Measurements from ENCODE around the gene ABCA9. TPM values are rescaled to one million over a fixed set of nuclear protein-coding genes. Genes with fewer than 3 reads are reported as not detected.

The ABCA9 gene
- polyA plus RNA-seq, 3 donors = 0.02 to 0.49 TPM; not detected in 1

DNA sequence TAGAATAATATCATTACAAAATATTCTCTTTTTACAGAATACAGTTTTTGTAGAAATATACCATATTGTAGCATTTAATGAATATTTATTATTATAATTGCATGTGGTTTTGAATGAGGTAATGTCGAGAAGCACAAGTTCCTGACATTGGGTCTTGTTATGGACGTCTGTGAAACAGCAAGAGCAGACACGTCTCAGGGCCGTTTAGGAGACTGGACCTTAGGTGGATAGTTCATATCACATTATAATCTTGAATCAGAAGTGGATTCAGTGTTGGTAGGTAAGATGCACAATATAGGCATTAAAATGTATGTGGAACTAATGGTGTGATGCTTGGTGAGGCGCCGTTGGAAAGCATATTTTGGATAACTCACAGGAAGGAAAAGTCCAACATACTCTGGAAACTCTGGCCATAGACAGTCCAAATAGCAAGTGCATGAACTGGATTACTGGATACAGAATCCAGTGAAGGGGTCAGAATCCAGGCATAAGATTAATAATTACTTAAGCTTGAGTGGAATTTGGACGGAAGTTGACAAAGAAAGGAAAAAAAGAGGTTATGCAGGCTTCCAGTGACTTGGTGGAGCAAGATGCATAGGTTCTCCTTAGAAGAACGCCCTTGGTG is 122.7 kb downstream of the ABCA9 start:
- Histone ChIP-seq H4K20me1 (ENCODE audit: insufficient read depth, low read length) (no peaks in the 10 kb centered on the region), H2AFZ (ENCODE audit: insufficient read depth, low read depth, low read length, poor library complexity, severe bottlenecking) (no peak overlapping the region), H3K9me3 (replicated peaks in 1 of 2; ENCODE audit: control insufficient read depth in 1 of 2, insufficient read depth in 1 of 2, low read length in 2 of 2) (no peaks in the 10 kb centered on the region), H3K27ac (ENCODE audit: low read depth in 1 of 2, low read length in 2 of 2) (no peak overlapping the region), H3K9ac (ENCODE audit: insufficient read depth, low read length, poor library complexity, severe bottlenecking) (no peak overlapping the region), H3K27me3 (ENCODE audit: control insufficient read depth in 2 of 2, insufficient read depth in 2 of 2, low read length in 2 of 2) (no peaks in the 10 kb centered on the region), H3K4me3 (replicated peaks in 1 of 3; ENCODE audit: low read depth in 2 of 3, low read length in 3 of 3) (no peak overlapping the region), H3K36me3 (replicated peaks in 1 of 2; ENCODE audit: control insufficient read depth in 1 of 2, insufficient read depth in 2 of 2, low read length in 2 of 2) (no peaks in the 10 kb centered on the region), H3K79me2 (ENCODE audit: insufficient read depth, low read length) (no peaks in the 10 kb centered on the region), H3K4me2 (replicated peaks; ENCODE audit: extremely low read depth, low read length, poor library complexity, severe bottlenecking) (no peak overlapping the region), H3K4me1 (ENCODE audit: control insufficient read depth in 1 of 2, insufficient read depth in 2 of 2, low read length in 2 of 2) (peaks cover 4 to 7% of the 10 kb centered on the region in 2 donors)
- 67% methylated on average over 3 of the region's 8 CpGs for WGBS (ENCODE audit: insufficient coverage)
- Mint-ChIP-seq H3K4me1 (peaks cover 11% of the 10 kb centered on the region), H3K27ac (no peak overlapping the region), H3K27me3 (ENCODE audit: low read depth in 3 of 3) (peaks cover 0 to 1% (median 0%) of the 10 kb centered on the region in 3 donors), H3K4me3 (no peak overlapping the region), H3K9me3 (no peaks in the 10 kb centered on the region), H3K36me3 (no peaks in the 10 kb centered on the region)
- TF ChIP-seq, protein P1, sequence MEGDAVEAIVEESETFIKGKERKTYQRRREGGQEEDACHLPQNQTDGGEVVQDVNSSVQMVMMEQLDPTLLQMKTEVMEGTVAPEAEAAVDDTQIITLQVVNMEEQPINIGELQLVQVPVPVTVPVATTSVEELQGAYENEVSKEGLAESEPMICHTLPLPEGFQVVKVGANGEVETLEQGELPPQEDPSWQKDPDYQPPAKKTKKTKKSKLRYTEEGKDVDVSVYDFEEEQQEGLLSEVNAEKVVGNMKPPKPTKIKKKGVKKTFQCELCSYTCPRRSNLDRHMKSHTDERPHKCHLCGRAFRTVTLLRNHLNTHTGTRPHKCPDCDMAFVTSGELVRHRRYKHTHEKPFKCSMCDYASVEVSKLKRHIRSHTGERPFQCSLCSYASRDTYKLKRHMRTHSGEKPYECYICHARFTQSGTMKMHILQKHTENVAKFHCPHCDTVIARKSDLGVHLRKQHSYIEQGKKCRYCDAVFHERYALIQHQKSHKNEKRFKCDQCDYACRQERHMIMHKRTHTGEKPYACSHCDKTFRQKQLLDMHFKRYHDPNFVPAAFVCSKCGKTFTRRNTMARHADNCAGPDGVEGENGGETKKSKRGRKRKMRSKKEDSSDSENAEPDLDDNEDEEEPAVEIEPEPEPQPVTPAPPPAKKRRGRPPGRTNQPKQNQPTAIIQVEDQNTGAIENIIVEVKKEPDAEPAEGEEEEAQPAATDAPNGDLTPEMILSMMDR (IDR thresholded peaks at IDR 0.05) = no peak
- intact Hi-C loops (cut with micrococcal nuclease) = no loop called here
- DNase-seq = no peak

DNA sequence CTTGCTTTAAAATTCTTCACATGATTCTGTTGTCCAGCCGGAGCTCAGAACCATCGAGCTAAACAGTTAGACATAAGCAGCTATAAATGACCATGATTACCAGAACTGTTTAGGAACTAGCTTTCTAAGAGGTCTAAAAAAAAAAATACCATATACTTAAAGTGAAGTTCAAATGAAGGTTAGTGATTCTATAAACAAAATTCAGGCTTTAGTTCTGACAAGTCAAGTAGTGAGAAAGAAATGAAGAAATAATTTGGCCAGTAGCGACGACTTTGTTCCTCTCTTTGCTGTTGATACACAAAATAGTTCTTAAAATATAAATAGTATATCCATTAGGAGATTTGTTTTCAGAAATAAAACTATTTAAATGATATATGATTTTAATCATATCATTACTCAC is 133.2 kb downstream of the ABCA9 start:
- TF ChIP-seq, protein P1 (IDR thresholded peaks at IDR 0.05) = no peak
- Mint-ChIP-seq H3K36me3 (no peaks in the 10 kb centered on the region), H3K9me3 (peaks cover 0 to 5% (median 0%) of the 10 kb centered on the region in 7 donors), H3K4me1 (peaks cover 4% of the 10 kb centered on the region), H3K4me3 (no peak overlapping the region), H3K27me3 (ENCODE audit: low read depth in 3 of 3) (peaks cover 0 to 4% (median 0%) of the 10 kb centered on the region in 3 donors), H3K27ac (no peak overlapping the region)
- no peaks in the 10 kb centered on the region for H3K9me3 ChIP-seq (replicated peaks in 1 of 2; ENCODE audit: control insufficient read depth in 1 of 2, insufficient read depth in 1 of 2, low read length in 2 of 2)
- no peaks in the 10 kb centered on the region for H3K36me3 ChIP-seq (replicated peaks in 1 of 2; ENCODE audit: control insufficient read depth in 1 of 2, insufficient read depth in 2 of 2, low read length in 2 of 2)
- H3K27ac ChIP-seq (ENCODE audit: low read depth in 1 of 2, low read length in 2 of 2) = no peak overlapping the region
- H3K27me3 ChIP-seq (ENCODE audit: control insufficient read depth in 2 of 2, insufficient read depth in 2 of 2, low read length in 2 of 2) = no peaks in the 10 kb centered on the region
- H4K20me1 ChIP-seq (ENCODE audit: insufficient read depth, low read length) = no peaks in the 10 kb centered on the region
- H2AFZ ChIP-seq (ENCODE audit: insufficient read depth, low read depth, low read length, poor library complexity, severe bottlenecking) = no peak overlapping the region
- H3K4me2 ChIP-seq (replicated peaks; ENCODE audit: extremely low read depth, low read length, poor library complexity, severe bottlenecking) = no peak overlapping the region
- WGBS (ENCODE audit: insufficient coverage) = no CpG with 5 or more reads among the region's 4 CpGs
- no peak overlapping the region for H3K9ac ChIP-seq (ENCODE audit: insufficient read depth, low read length, poor library complexity, severe bottlenecking)
- H3K4me1 ChIP-seq (ENCODE audit: control insufficient read depth in 1 of 2, insufficient read depth in 2 of 2, low read length in 2 of 2) = no peaks in the 10 kb centered on the region
- no peaks in the 10 kb centered on the region for H3K79me2 ChIP-seq (ENCODE audit: insufficient read depth, low read length)
- intact Hi-C loops (cut with micrococcal nuclease) = no loop called here
- no peak for DNase-seq
- no peak overlapping the region for H3K4me3 ChIP-seq (replicated peaks in 1 of 3; ENCODE audit: low read depth in 2 of 3, low read length in 3 of 3)

All from CD14-positive monocyte (primary cell).